GM12878 (cell line): ENCODE data around the gene OR6Y1.

Source experiments
- CTCF ChIP-seq, 3 experiments: IDR thresholded peaks in 2 of 3; conservative IDR thresholded peaks in 1 of 3; 2 replicates each; pipeline ENCODE4 v1.5.1; 2011; ENCODE audit warnings: low read depth in 3 of 3, low read length in 3 of 3, mild to moderate bottlenecking in 3 of 3, control low read depth in 2 of 3, moderate library complexity in 2 of 3, inconsistent platforms in 1 of 3, mixed read lengths in 1 of 3; ENCODE audit not compliant: control insufficient read depth in 2 of 3, insufficient read depth in 1 of 3; ENCODE audit errors: extremely low read depth in 1 of 3
- EZH2 ChIP-seq: IDR thresholded peaks from 2 replicates; pipeline ENCODE4 v1.6.1; 2012; ENCODE audit warnings: low read depth, mild to moderate bottlenecking, control low read depth, inconsistent platforms, low read length, borderline replicate concordance; ENCODE audit not compliant: control insufficient read depth
- FOS ChIP-seq: IDR thresholded peaks from 3 replicates; pipeline ENCODE4 v1.6.1; 2011; ENCODE audit warnings: borderline replicate concordance; ENCODE audit not compliant: insufficient read length; ENCODE audit errors: extremely low read depth
- KDM1A ChIP-seq: fragments of 200-600 bp; sonication (generic); IDR thresholded peaks from 2 replicates; pipeline ENCODE4 v1.6.1; 2016; ENCODE audit warnings: borderline replicate concordance
- MYC ChIP-seq: IDR thresholded peaks from 2 replicates; pipeline ENCODE4 v1.6.1; 2011; ENCODE audit warnings: mild to moderate bottlenecking, low read length, moderate library complexity, inconsistent platforms; ENCODE audit not compliant: insufficient read depth, insufficient replicate concordance, insufficient read length, severe bottlenecking
- SUPT20H ChIP-seq: IDR thresholded peaks from 2 replicates; pipeline ENCODE4 v1.6.1; 2011; ENCODE audit warnings: low read depth, mild to moderate bottlenecking, low read length, moderate library complexity, borderline replicate concordance; ENCODE audit not compliant: control insufficient read depth

DNA sequence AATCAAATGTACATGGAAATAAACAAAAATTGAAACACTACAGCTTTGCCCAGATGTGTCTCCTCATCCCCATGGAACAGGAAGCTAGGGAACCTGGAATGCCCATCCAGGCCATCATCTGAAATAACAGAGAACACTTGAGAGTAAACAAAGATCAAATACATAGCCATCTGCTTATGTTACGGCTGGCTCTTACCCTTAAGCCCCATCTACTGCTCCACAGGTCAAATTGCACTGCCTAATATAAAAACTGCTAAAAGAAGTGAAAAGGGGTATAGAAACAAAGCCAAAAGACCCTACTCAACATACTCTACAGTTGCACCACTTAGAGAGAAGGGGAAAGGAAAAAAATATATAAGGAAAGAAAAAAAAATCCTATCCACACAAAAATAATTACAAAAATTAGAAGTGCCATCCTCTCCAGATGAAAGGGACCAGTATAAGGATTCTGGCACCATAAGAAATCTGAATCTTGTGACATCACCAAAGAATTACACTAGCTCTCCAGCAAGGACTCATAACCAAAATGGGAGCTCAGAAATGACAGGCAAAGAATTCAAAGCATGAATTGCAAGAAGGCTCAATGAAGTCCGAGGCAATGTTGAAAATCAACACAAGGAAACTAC, 26.9 kb downstream of the OR6Y1 start:
- TF ChIP-seq CTCF (IDR thresholded peaks at IDR 0.05 in 2 of 3, conservative IDR thresholded peaks at IDR 0.05 in 1 of 3; ENCODE audit: control insufficient read depth in 2 of 3, extremely low read depth in 1 of 3, insufficient read depth in 1 of 3, low read depth in 3 of 3, low read length in 3 of 3) = no peak
- no peak for TF ChIP-seq MYC
- no peak for TF ChIP-seq SUPT20H
- TF ChIP-seq FOS = no peak
- TF ChIP-seq KDM1A = no peak
- TF ChIP-seq EZH2 = no peak
